Fibroblast of lung (primary cell): ENCODE data around the gene ADGRV1. TPM values are rescaled to one million over a fixed set of nuclear protein-coding genes. Genes with fewer than 3 reads are reported as not detected.

ENCODE experiments used
- DNase-seq, 2 donors: peaks; one replicate each; pipeline versions ENCODE4 v3.0.0 to v3.0.0-alpha.2; 2010; ENCODE audit warnings: low read depth in 2 of 2
- H2AFZ ChIP-seq: 2 replicates; pipeline ENCODE4 v1.5.1; 2012; ENCODE audit warnings: low read length, control low read depth, inconsistent platforms
- H3K27ac ChIP-seq: 2 replicates; pipeline ENCODE4 v1.5.1; 2011; ENCODE audit warnings: low read length, control low read depth; ENCODE audit not compliant: insufficient read depth
- H3K27me3 ChIP-seq: 2 replicates; pipeline ENCODE4 v1.5.1; 2011; ENCODE audit warnings: mild to moderate bottlenecking, low read length; ENCODE audit not compliant: control insufficient read depth, insufficient read depth
- H3K36me3 ChIP-seq: 2 replicates; pipeline ENCODE4 v1.5.1; 2011; ENCODE audit warnings: low read length; ENCODE audit not compliant: control insufficient read depth, insufficient read depth
- H3K4me1 ChIP-seq: 2 replicates; pipeline ENCODE4 v1.5.1; 2011; ENCODE audit warnings: low read length; ENCODE audit not compliant: control insufficient read depth, insufficient read depth; ENCODE audit errors: extremely low read depth
- H3K4me2 ChIP-seq: 2 replicates; pipeline ENCODE4 v1.5.1; 2011; ENCODE audit warnings: low read length, control low read depth; ENCODE audit not compliant: insufficient read depth; ENCODE audit errors: extremely low read depth
- H3K4me3 ChIP-seq, 4 experiments: fragments of 200-600 bp in 1 of 4; sonication (generic) in 1 of 4; replicated peaks in 1 of 4; 2 replicates each; pipeline ENCODE4 v1.5.1; 2011 to 2016; ENCODE audit warnings: low read length in 4 of 4, low read depth in 3 of 4, mild to moderate bottlenecking in 3 of 4, control low read depth in 2 of 4, inconsistent platforms in 1 of 4, mixed read lengths in 1 of 4; ENCODE audit not compliant: insufficient read depth in 1 of 4; ENCODE audit errors: control extremely low read depth in 1 of 4
- H3K79me2 ChIP-seq: 2 replicates; pipeline ENCODE4 v1.5.1; 2012; ENCODE audit warnings: mild to moderate bottlenecking, low read length, inconsistent platforms; ENCODE audit not compliant: control insufficient read depth, insufficient read depth
- H3K9ac ChIP-seq: 2 replicates; pipeline ENCODE4 v1.5.1; 2011; ENCODE audit warnings: mild to moderate bottlenecking, low read length, control low read depth; ENCODE audit not compliant: insufficient read depth
- H3K9me3 ChIP-seq: 2 replicates; pipeline ENCODE4 v1.5.1; 2012; ENCODE audit warnings: low read depth, low read length; ENCODE audit not compliant: control insufficient read depth, insufficient read depth
- H4K20me1 ChIP-seq: 2 replicates; pipeline ENCODE4 v1.5.1; 2011; ENCODE audit warnings: low read length; ENCODE audit not compliant: control insufficient read depth, insufficient read depth; ENCODE audit errors: extremely low read depth
- EZH2 ChIP-seq: IDR thresholded peaks from 2 replicates; pipeline ENCODE4 v1.5.1; 2012; ENCODE audit warnings: low read length, control low read depth, mild to moderate bottlenecking; ENCODE audit errors: missing control alignments
- polyA plus RNA-seq, 2 donors: library from polyadenylated mRNA; depleted of rRNA in 1 of 2; stranded (reverse) in 1 of 2; unstranded in 1 of 2; fragments of >200 nt; gene quantifications; 2 replicates each; pipeline ENCODE4 v1.2.1, GENCODE V29; 2011 to 2012; ENCODE audit warnings: missing spikeins in 1 of 2
- total RNA-seq: library from RNA; depleted of rRNA; stranded (reverse); fragments of >200 nt; gene quantifications from 2 replicates; pipeline ENCODE4 v1.2.1, GENCODE V29; 2014
- TF ChIP-seq, protein P1 (sequence below), 2 donors: IDR thresholded peaks in 1 of 2; conservative IDR thresholded peaks in 1 of 2; 1 replicate in 1 of 2; 2 replicates in 1 of 2; pipeline ENCODE4 v1.5.1; 2011 to 2012; ENCODE audit warnings: low read length in 2 of 2, control low read depth in 1 of 2, inconsistent platforms in 1 of 2, low read depth in 1 of 2, mild to moderate bottlenecking in 1 of 2

The ADGRV1 gene
- total and polyA plus RNA-seq, 2 donors (not counting 1 experiment from before 2014, with no cell fraction given): 0.15 to 0.17 TPM

DNA sequence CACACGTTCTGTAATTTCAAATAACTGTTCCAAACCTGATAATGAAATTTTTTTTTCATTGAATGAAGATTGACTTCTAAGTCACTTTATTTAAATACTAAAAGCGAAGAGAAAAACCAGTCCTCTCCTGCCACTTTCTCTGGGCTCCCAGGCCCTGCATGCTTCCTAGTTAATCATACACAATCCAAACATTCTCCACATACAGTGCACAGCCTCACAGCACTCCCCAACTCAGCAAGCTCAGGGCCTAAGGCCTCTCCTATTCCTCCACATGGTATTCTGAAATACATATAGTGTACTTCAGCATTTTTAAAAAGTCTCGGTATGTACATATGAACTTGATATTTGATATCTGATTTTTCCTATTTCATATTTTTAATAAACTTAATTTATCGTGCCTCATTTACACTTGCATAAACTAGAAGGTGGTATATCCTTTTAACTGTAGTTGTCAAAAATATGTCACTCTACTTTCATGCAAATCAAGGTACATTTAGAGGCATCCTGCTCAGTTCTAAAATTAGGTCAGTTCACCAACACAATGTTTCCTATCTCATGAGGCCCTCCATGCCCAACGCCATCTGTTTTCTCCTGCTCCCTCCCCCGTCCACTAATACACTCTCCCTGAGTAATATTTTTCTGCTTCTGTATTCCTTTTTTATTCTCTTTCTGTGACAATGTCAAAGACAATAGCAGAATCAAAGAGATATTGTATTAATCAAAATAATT, 617.9 kb downstream of the ADGRV1 start:
- Histone ChIP-seq H3K4me2 (no peak overlapping the region), H3K4me1 (peaks cover 4% of the 10 kb centered on the region)

GRCh38 chr5:91177085-91177484, 618.5 kb downstream of the ADGRV1 start:
- Histone ChIP-seq H3K9me3 (no peaks in the 10 kb centered on the region), H3K27ac (no peak overlapping the region)

More for the DNA sequence above, 617.9 kb downstream of the ADGRV1 start:
- no peaks in the 10 kb centered on the region for H3K9me3 ChIP-seq
- DNase-seq: peak in 1 of 2 donors; percentile 17
- no peaks in the 10 kb centered on the region for H3K79me2 ChIP-seq
- no peak for TF ChIP-seq EZH2
- TF ChIP-seq, protein P1, sequence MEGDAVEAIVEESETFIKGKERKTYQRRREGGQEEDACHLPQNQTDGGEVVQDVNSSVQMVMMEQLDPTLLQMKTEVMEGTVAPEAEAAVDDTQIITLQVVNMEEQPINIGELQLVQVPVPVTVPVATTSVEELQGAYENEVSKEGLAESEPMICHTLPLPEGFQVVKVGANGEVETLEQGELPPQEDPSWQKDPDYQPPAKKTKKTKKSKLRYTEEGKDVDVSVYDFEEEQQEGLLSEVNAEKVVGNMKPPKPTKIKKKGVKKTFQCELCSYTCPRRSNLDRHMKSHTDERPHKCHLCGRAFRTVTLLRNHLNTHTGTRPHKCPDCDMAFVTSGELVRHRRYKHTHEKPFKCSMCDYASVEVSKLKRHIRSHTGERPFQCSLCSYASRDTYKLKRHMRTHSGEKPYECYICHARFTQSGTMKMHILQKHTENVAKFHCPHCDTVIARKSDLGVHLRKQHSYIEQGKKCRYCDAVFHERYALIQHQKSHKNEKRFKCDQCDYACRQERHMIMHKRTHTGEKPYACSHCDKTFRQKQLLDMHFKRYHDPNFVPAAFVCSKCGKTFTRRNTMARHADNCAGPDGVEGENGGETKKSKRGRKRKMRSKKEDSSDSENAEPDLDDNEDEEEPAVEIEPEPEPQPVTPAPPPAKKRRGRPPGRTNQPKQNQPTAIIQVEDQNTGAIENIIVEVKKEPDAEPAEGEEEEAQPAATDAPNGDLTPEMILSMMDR (conservative IDR thresholded peaks at IDR 0.05 in 1 of 2, IDR thresholded peaks at IDR 0.05 in 1 of 2; ENCODE audit: low read depth in 1 of 2, low read length in 2 of 2): no peak
- H3K36me3 ChIP-seq: no peaks in the 10 kb centered on the region
- no peak overlapping the region for H3K27ac ChIP-seq
- H3K4me3 ChIP-seq: no peak overlapping the region
- H4K20me1 ChIP-seq: no peaks in the 10 kb centered on the region
- no peaks in the 10 kb centered on the region for H3K27me3 ChIP-seq
- no peak overlapping the region for H3K9ac ChIP-seq
- H2AFZ ChIP-seq: no peak overlapping the region

DNA sequence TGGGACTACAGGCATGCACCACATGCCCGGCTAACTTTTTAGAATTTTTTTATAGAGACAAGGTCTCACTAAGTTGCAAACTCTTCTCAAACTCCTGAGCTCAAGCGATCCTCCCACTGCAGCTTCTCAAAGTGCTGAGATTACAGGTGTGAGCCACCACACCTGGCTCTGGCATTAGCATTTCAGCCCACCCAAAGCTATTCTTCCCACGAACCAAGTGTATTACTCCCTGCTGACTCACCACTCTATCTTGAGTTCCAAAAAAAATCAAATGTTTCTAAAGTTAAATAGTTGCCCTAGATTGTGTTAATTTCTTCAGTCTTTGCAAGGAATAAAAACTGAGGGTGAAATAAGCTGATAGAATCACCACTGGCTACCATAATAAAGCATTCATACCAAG, 619.0 kb downstream of the ADGRV1 start:
- TF ChIP-seq, protein P1 (conservative IDR thresholded peaks at IDR 0.05 in 1 of 2, IDR thresholded peaks at IDR 0.05 in 1 of 2; ENCODE audit: low read depth in 1 of 2, low read length in 2 of 2): no peak
- no peak for TF ChIP-seq EZH2
- no peaks in the 10 kb centered on the region for H3K79me2 ChIP-seq

More at GRCh38 chr5:91177085-91177484, 618.5 kb downstream of the ADGRV1 start:
- H3K27me3 ChIP-seq: no peaks in the 10 kb centered on the region
- H2AFZ ChIP-seq: no peak overlapping the region
- H3K9ac ChIP-seq: no peak overlapping the region
- TF ChIP-seq, protein P1 (conservative IDR thresholded peaks at IDR 0.05 in 1 of 2, IDR thresholded peaks at IDR 0.05 in 1 of 2; ENCODE audit: low read depth in 1 of 2, low read length in 2 of 2): no peak
- no peak overlapping the region for H3K4me2 ChIP-seq
- DNase-seq: no peak
- no peaks in the 10 kb centered on the region for H3K79me2 ChIP-seq
- no peaks in the 10 kb centered on the region for H3K36me3 ChIP-seq
- no peak overlapping the region for H3K4me3 ChIP-seq
- H3K4me1 ChIP-seq: peaks cover 4% of the 10 kb centered on the region
- H4K20me1 ChIP-seq: no peaks in the 10 kb centered on the region

More for the DNA sequence above, 619.0 kb downstream of the ADGRV1 start:
- H3K4me3 ChIP-seq: no peak overlapping the region
- no peaks in the 10 kb centered on the region for H4K20me1 ChIP-seq
- no peaks in the 10 kb centered on the region for H3K36me3 ChIP-seq
- H2AFZ ChIP-seq: no peak overlapping the region
- H3K4me1 ChIP-seq: peaks cover 4% of the 10 kb centered on the region
- peak in 1 of 2 donors; percentile 35 for DNase-seq
- H3K27me3 ChIP-seq: no peaks in the 10 kb centered on the region
- H3K9me3 ChIP-seq: no peaks in the 10 kb centered on the region
- no peak overlapping the region for H3K9ac ChIP-seq
- no peak overlapping the region for H3K4me2 ChIP-seq
- no peak overlapping the region for H3K27ac ChIP-seq
